Camera-type eye (tissue), 1 donor: Measurements from ENCODE around the gene BBS12. TPM values are rescaled to one million over a fixed set of nuclear protein-coding genes. Genes with fewer than 3 reads are reported as not detected.

ENCODE experiments used
- total RNA-seq: library from RNA; depleted of rRNA; stranded (reverse); fragments of >200 nt; gene quantifications from one replicate; pipeline ENCODE4 v1.2.3, GENCODE V29; 2014

The BBS12 gene
- total RNA-seq: 13.9 TPM

GRCh38 chr4:122732329-122733026, at the start of gene BBS12:
TSS of gene BBS12 (plus strand) at chr4:122732704. CDS start at chr4:122741893, 9,189 bp downstream.

Other genes starting within 250 kb of the BBS12 start
- gene IL21, start 111.6 kb upstream of the BBS12 start, total RNA-seq: not detected
- gene FGF2, start 94.1 kb downstream of the BBS12 start, total RNA-seq: 26.3 TPM
- 9.0 TPM for gene NUDT6, start 189.9 kb downstream of the BBS12 start, total RNA-seq